ENCODE measurements around the gene CCDC57.

The CCDC57 gene

GRCh38 chr17:82117139-82118090 is 95.2 kb downstream of the CCDC57 start:
- H3K4me3 ChIP-seq (ENCODE audit: low read length) = no peak overlapping the region
- no peaks in the 10 kb centered on the region for H3K9me3 ChIP-seq (ENCODE audit: control insufficient read depth, low read length)
- DNase-seq (ENCODE audit: low read depth) = no peak
- no peaks in the 10 kb centered on the region for H3K27me3 ChIP-seq (replicated peaks; ENCODE audit: control insufficient read depth, insufficient read depth, low read length)
- H3K9ac ChIP-seq (ENCODE audit: low read length) = no peak overlapping the region
- H3K36me3 ChIP-seq (ENCODE audit: control insufficient read depth, insufficient read depth, low read length, severe bottlenecking) = peaks cover 4% of the 10 kb centered on the region
- peaks cover 12% of the 10 kb centered on the region for H3K4me1 ChIP-seq (ENCODE audit: control insufficient read depth, insufficient read depth, low read length)

GRCh38 chr17:82116246-82116645 is 96.4 kb downstream of the CCDC57 start:
- Histone ChIP-seq H3K4me1 (ENCODE audit: control insufficient read depth, insufficient read depth, low read length) (peaks cover 12% of the 10 kb centered on the region), H3K4me3 (ENCODE audit: low read length) (no peak overlapping the region), H3K9ac (ENCODE audit: low read length) (no peak overlapping the region), H3K36me3 (ENCODE audit: control insufficient read depth, insufficient read depth, low read length, severe bottlenecking) (peaks cover 4% of the 10 kb centered on the region), H3K27me3 (replicated peaks; ENCODE audit: control insufficient read depth, insufficient read depth, low read length) (no peaks in the 10 kb centered on the region), H3K9me3 (ENCODE audit: control insufficient read depth, low read length) (no peaks in the 10 kb centered on the region)
- DNase-seq (ENCODE audit: low read depth) = no peak

- H3K4me1 ChIP-seq (ENCODE audit: control insufficient read depth, insufficient read depth, low read length) = peaks cover 12% of the 10 kb centered on the region
- DNase-seq (ENCODE audit: low read depth) = no peak
- H3K9me3 ChIP-seq (ENCODE audit: control insufficient read depth, low read length) = no peaks in the 10 kb centered on the region
- peaks cover 4% of the 10 kb centered on the region for H3K36me3 ChIP-seq (ENCODE audit: control insufficient read depth, insufficient read depth, low read length, severe bottlenecking)
- no peak overlapping the region for H3K9ac ChIP-seq (ENCODE audit: low read length)
- H3K4me3 ChIP-seq (ENCODE audit: low read length) = no peak overlapping the region
- no peaks in the 10 kb centered on the region for H3K27me3 ChIP-seq (replicated peaks; ENCODE audit: control insufficient read depth, insufficient read depth, low read length)
These were observed 97.8 kb downstream of the CCDC57 start for GRCh38 chr17:82114872-82115271.

- Histone ChIP-seq H3K4me3 (ENCODE audit: low read length) (no peak overlapping the region), H3K9me3 (ENCODE audit: control insufficient read depth, low read length) (no peaks in the 10 kb centered on the region), H3K27me3 (replicated peaks; ENCODE audit: control insufficient read depth, insufficient read depth, low read length) (no peaks in the 10 kb centered on the region), H3K36me3 (ENCODE audit: control insufficient read depth, insufficient read depth, low read length, severe bottlenecking) (peaks cover 4% of the 10 kb centered on the region), H3K4me1 (ENCODE audit: control insufficient read depth, insufficient read depth, low read length) (peaks cover 12% of the 10 kb centered on the region), H3K9ac (ENCODE audit: low read length) (no peak overlapping the region)
- DNase-seq (ENCODE audit: low read depth) = no peak
These were observed 98.2 kb downstream of the CCDC57 start for GRCh38 chr17:82114447-82114846.

GRCh38 chr17:82113941-82114340 is 98.7 kb downstream of the CCDC57 start:
- H3K4me3 ChIP-seq (ENCODE audit: low read length) = no peak overlapping the region
- H3K4me1 ChIP-seq (ENCODE audit: control insufficient read depth, insufficient read depth, low read length) = peaks cover 12% of the 10 kb centered on the region
- no peaks in the 10 kb centered on the region for H3K27me3 ChIP-seq (replicated peaks; ENCODE audit: control insufficient read depth, insufficient read depth, low read length)
- no peak for DNase-seq (ENCODE audit: low read depth)
- H3K36me3 ChIP-seq (ENCODE audit: control insufficient read depth, insufficient read depth, low read length, severe bottlenecking) = peaks cover 4% of the 10 kb centered on the region
- H3K9me3 ChIP-seq (ENCODE audit: control insufficient read depth, low read length) = no peaks in the 10 kb centered on the region
- H3K9ac ChIP-seq (ENCODE audit: low read length) = no peak overlapping the region

- peaks cover 12% of the 10 kb centered on the region for H3K4me1 ChIP-seq (ENCODE audit: control insufficient read depth, insufficient read depth, low read length)
- H3K27me3 ChIP-seq (replicated peaks; ENCODE audit: control insufficient read depth, insufficient read depth, low read length) = no peaks in the 10 kb centered on the region
- peaks cover 5% of the 10 kb centered on the region for H3K36me3 ChIP-seq (ENCODE audit: control insufficient read depth, insufficient read depth, low read length, severe bottlenecking)
- H3K4me3 ChIP-seq (ENCODE audit: low read length) = no peak overlapping the region
- no peaks in the 10 kb centered on the region for H3K9me3 ChIP-seq (ENCODE audit: control insufficient read depth, low read length)
- no peak overlapping the region for H3K9ac ChIP-seq (ENCODE audit: low read length)
- no peak for DNase-seq (ENCODE audit: low read depth)
These were observed 99.2 kb downstream of the CCDC57 start for GRCh38 chr17:82113422-82113821.

- Histone ChIP-seq H3K27me3 (replicated peaks; ENCODE audit: control insufficient read depth, insufficient read depth, low read length) (no peaks in the 10 kb centered on the region), H3K4me3 (ENCODE audit: low read length) (no peak overlapping the region), H3K4me1 (ENCODE audit: control insufficient read depth, insufficient read depth, low read length) (peaks cover 12% of the 10 kb centered on the region), H3K36me3 (ENCODE audit: control insufficient read depth, insufficient read depth, low read length, severe bottlenecking) (peaks cover 5% of the 10 kb centered on the region), H3K9ac (ENCODE audit: low read length) (no peak overlapping the region), H3K9me3 (ENCODE audit: control insufficient read depth, low read length) (no peaks in the 10 kb centered on the region)
- no peak for DNase-seq (ENCODE audit: low read depth)
These were observed 99.7 kb downstream of the CCDC57 start for GRCh38 chr17:82112914-82113311.

GRCh38 chr17:82112181-82112913 is 100.3 kb downstream of the CCDC57 start:
- H3K9ac ChIP-seq (ENCODE audit: low read length) = peak overlapping the region; percentile 38
- H3K9me3 ChIP-seq (ENCODE audit: control insufficient read depth, low read length) = no peaks in the 10 kb centered on the region
- peaks cover 5% of the 10 kb centered on the region for H3K36me3 ChIP-seq (ENCODE audit: control insufficient read depth, insufficient read depth, low read length, severe bottlenecking)
- H3K27me3 ChIP-seq (replicated peaks; ENCODE audit: control insufficient read depth, insufficient read depth, low read length) = no peaks in the 10 kb centered on the region
- H3K4me1 ChIP-seq (ENCODE audit: control insufficient read depth, insufficient read depth, low read length) = peaks cover 12% of the 10 kb centered on the region
- no peak for DNase-seq (ENCODE audit: low read depth)
- no peak overlapping the region for H3K4me3 ChIP-seq (ENCODE audit: low read length)

GRCh38 chr17:82110298-82110697 is 102.3 kb downstream of the CCDC57 start:
- Histone ChIP-seq H3K27me3 (replicated peaks; ENCODE audit: control insufficient read depth, insufficient read depth, low read length) (no peaks in the 10 kb centered on the region), H3K9ac (ENCODE audit: low read length) (no peak overlapping the region), H3K4me3 (ENCODE audit: low read length) (no peak overlapping the region), H3K4me1 (ENCODE audit: control insufficient read depth, insufficient read depth, low read length) (peaks cover 31% of the 10 kb centered on the region), H3K36me3 (ENCODE audit: control insufficient read depth, insufficient read depth, low read length, severe bottlenecking) (peaks cover 5% of the 10 kb centered on the region), H3K9me3 (ENCODE audit: control insufficient read depth, low read length) (no peaks in the 10 kb centered on the region)
- no peak for DNase-seq (ENCODE audit: low read depth)

- peaks cover 39% of the 10 kb centered on the region for H3K4me1 ChIP-seq (ENCODE audit: control insufficient read depth, insufficient read depth, low read length)
- DNase-seq (ENCODE audit: low read depth) = no peak
- H3K9ac ChIP-seq (ENCODE audit: low read length) = no peak overlapping the region
- H3K9me3 ChIP-seq (ENCODE audit: control insufficient read depth, low read length) = no peaks in the 10 kb centered on the region
- no peak overlapping the region for H3K4me3 ChIP-seq (ENCODE audit: low read length)
- peaks cover 5% of the 10 kb centered on the region for H3K36me3 ChIP-seq (ENCODE audit: control insufficient read depth, insufficient read depth, low read length, severe bottlenecking)
- H3K27me3 ChIP-seq (replicated peaks; ENCODE audit: control insufficient read depth, insufficient read depth, low read length) = no peaks in the 10 kb centered on the region
These were observed 103.6 kb downstream of the CCDC57 start for GRCh38 chr17:82108961-82109475.

GRCh38 chr17:82108496-82108945 is 104.1 kb downstream of the CCDC57 start:
- Histone ChIP-seq H3K4me3 (ENCODE audit: low read length) (no peak overlapping the region), H3K27me3 (replicated peaks; ENCODE audit: control insufficient read depth, insufficient read depth, low read length) (no peaks in the 10 kb centered on the region), H3K36me3 (ENCODE audit: control insufficient read depth, insufficient read depth, low read length, severe bottlenecking) (peaks cover 5% of the 10 kb centered on the region), H3K9ac (ENCODE audit: low read length) (no peak overlapping the region), H3K9me3 (ENCODE audit: control insufficient read depth, low read length) (no peaks in the 10 kb centered on the region), H3K4me1 (ENCODE audit: control insufficient read depth, insufficient read depth, low read length) (peaks cover 43% of the 10 kb centered on the region)
- no peak for DNase-seq (ENCODE audit: low read depth)
